Caco-2 (cell line): ENCODE results near the gene SAMM50. TPM values are rescaled to one million over a fixed set of nuclear protein-coding genes. Genes with fewer than 3 reads are reported as not detected.

Source experiments
- BruUV-seq: library from RNA; stranded (reverse); fragments of 400-500 nt; replicated peaks from 2 replicates; lab custom pipeline; 2021; lab: Mats Ljungman, UMichigan
- CTCF ChIA-PET: fragments of 300-600 bp; sonication (Branson Sonifier 250); formaldehyde crosslinking; loops from one replicate; lab custom pipeline; 2022; ENCODE audit warnings: antibody characterized with exemption; lab: Charles Lee
- POLR2A ChIA-PET: fragments of 300-600 bp; sonication (Branson Sonifier 250); formaldehyde crosslinking; loops from one replicate; lab custom pipeline; 2022; ENCODE audit warnings: antibody characterized with exemption; lab: Charles Lee
- DNase-seq, 2 experiments: peaks; one replicate each; pipeline versions ENCODE4 v3.0.0 to v3.0.0-alpha.2; 2020 to 2022
- H3K27me3 ChIP-seq: replicated peaks from 2 replicates; pipeline ENCODE4 v1.6.0; 2011; ENCODE audit warnings: low read length; ENCODE audit not compliant: control insufficient read depth, insufficient read depth
- H3K36me3 ChIP-seq: 2 replicates; pipeline ENCODE4 v1.5.1; 2011; ENCODE audit warnings: low read length; ENCODE audit not compliant: control insufficient read depth, insufficient read depth
- H3K4me1 ChIP-seq: fragments of 250-450 bp; sonication (Bioruptor Pico); 2 replicates; pipeline ENCODE4 v1.5.1; 2020; ENCODE audit warnings: mild to moderate bottlenecking
- H3K4me3 ChIP-seq: 2 replicates; pipeline ENCODE4 v1.5.1; 2011; ENCODE audit warnings: low read depth, mild to moderate bottlenecking, control low read depth, low read length
- H3K9me3 ChIP-seq: fragments of 250-450 bp; sonication (Bioruptor Pico); 2 replicates; pipeline ENCODE4 v1.5.1; 2020; ENCODE audit warnings: mild to moderate bottlenecking, moderate library complexity
- H3K27ac Mint-ChIP-seq: one replicate; pipeline ENCODE4 v1.8.0; 2022; ENCODE audit warnings: mixed read lengths; ENCODE audit not compliant: unreplicated experiment
- H3K27me3 Mint-ChIP-seq: one replicate; pipeline ENCODE4 v1.8.0; 2022; ENCODE audit warnings: mixed read lengths; ENCODE audit not compliant: insufficient read depth, unreplicated experiment
- H3K36me3 Mint-ChIP-seq: one replicate; pipeline ENCODE4 v1.8.0; 2022; ENCODE audit warnings: mild to moderate bottlenecking, mixed read lengths; ENCODE audit not compliant: insufficient read depth, unreplicated experiment
- H3K4me1 Mint-ChIP-seq: one replicate; pipeline ENCODE4 v1.8.0; 2022; ENCODE audit warnings: low read depth, mixed read lengths; ENCODE audit not compliant: unreplicated experiment
- H3K4me3 Mint-ChIP-seq: one replicate; pipeline ENCODE4 v1.8.0; 2022; ENCODE audit warnings: mild to moderate bottlenecking, moderate library complexity, mixed read lengths; ENCODE audit not compliant: unreplicated experiment
- H3K9me3 Mint-ChIP-seq: one replicate; pipeline ENCODE4 v1.8.0; 2022; ENCODE audit warnings: mixed read lengths; ENCODE audit not compliant: unreplicated experiment
- CTCF ChIP-seq, 2 experiments: fragments of 200-600 bp in 1 of 2; IDR thresholded peaks; 1 replicate in 1 of 2; 2 replicates in 1 of 2; pipeline versions ENCODE4 v1.5.1 to v1.8.0; 2011 to 2022; ENCODE audit warnings: antibody characterized with exemption in 1 of 2, control low read depth in 1 of 2, inconsistent platforms in 1 of 2, low read depth in 1 of 2, low read length in 1 of 2, mild to moderate bottlenecking in 1 of 2, moderate library complexity in 1 of 2; ENCODE audit not compliant: insufficient read depth in 1 of 2, severe bottlenecking in 1 of 2, unreplicated experiment in 1 of 2
- intact Hi-C: fragments of 100-400 bp; cut with micrococcal nuclease; formaldehyde crosslinking; loops from one replicate; pipeline ENCODE4 v1.10.0; 2022; ENCODE audit not compliant: unreplicated experiment
- total RNA-seq: library from RNA; stranded (reverse); gene quantifications from 2 replicates; pipeline ENCODE4 v1.2.3, GENCODE V29; 2022

Gene SAMM50
- total RNA-seq, 1 experiment from 2014 or later: 66.4 TPM

DNA sequence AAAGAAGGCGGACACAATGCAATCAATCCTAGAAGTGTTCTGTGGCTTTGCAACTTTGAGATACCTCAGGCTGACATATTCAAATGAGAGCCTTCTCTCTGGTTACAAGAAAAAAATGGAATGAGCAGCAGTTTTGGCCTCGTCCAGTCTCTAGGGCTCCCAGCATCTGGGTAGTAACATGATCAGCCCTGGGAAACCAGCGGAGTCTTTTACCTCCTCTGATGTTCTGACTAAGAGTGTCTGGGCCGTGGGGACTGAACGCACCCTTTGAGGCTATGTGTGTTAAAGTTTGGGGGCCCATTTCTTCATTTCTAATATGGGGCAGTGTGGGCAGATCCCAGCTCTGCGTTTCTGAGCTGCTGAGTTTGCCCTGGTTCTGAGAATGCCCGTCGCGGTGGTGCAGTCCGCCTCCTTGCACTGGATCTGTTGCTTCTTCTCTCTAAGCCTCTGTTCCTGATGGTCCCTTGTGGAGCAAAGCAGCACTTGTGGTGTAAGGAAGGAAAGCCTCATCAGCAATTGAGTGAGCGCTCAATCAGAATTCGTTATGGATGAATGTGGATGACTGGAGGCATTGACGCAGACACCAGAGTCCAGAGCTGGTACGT lies 77.0 kb downstream of the SAMM50 start:
- Mint-ChIP-seq H3K27me3 (no peaks in the 10 kb centered on the region), H3K27ac (no peak overlapping the region), H3K9me3 (no peaks in the 10 kb centered on the region), H3K4me3 (no peak overlapping the region), H3K4me1 (no peaks in the 10 kb centered on the region), H3K36me3 (no peaks in the 10 kb centered on the region)
- BruUV-seq: no TSS peak
- H3K9me3 ChIP-seq: no peaks in the 10 kb centered on the region
- H3K36me3 ChIP-seq: no peaks in the 10 kb centered on the region
- intact Hi-C loops: no loop called here
- no peak overlapping the region for H3K4me3 ChIP-seq
- POLR2A ChIA-PET: no interaction called here
- peaks cover 7% of the 10 kb centered on the region; the same call in 1 of the 2 replicates for H3K4me1 ChIP-seq
- TF ChIP-seq CTCF (IDR thresholded peaks at IDR 0.05; ENCODE audit: insufficient read depth in 1 of 2, low read depth in 1 of 2, low read length in 1 of 2, severe bottlenecking in 1 of 2, unreplicated experiment in 1 of 2): no peak
- H3K27me3 ChIP-seq: no peaks in the 10 kb centered on the region
- no peak for DNase-seq
- CTCF ChIA-PET: no interaction called here

DNA sequence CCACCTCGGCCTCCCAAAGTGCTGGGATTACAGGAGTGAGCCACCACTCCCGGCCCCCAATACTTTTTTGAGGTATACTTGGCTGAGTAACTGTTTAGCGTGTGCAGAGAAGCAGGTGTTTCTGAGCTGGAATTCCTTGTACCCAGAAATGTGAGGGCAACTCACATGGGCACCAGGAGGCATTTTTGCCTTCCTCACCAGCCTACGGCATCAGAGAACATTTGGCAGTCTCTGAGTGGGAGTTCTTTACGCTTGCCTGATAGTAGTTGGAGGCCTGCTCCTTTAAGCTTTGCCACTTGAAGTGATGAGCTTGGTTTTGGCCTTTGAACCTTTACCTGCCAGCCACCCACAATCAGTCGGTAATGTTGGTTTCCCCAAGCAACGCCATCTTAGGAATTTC lies 78.0 kb downstream of the SAMM50 start:
- no peaks in the 10 kb centered on the region for H3K36me3 ChIP-seq
- H3K27me3 ChIP-seq: no peaks in the 10 kb centered on the region
- H3K9me3 ChIP-seq: no peaks in the 10 kb centered on the region
- no peak for TF ChIP-seq CTCF (IDR thresholded peaks at IDR 0.05; ENCODE audit: insufficient read depth in 1 of 2, low read depth in 1 of 2, low read length in 1 of 2, severe bottlenecking in 1 of 2, unreplicated experiment in 1 of 2)
- DNase-seq: no peak
- Mint-ChIP-seq H3K36me3 (no peaks in the 10 kb centered on the region), H3K4me3 (no peak overlapping the region), H3K9me3 (no peaks in the 10 kb centered on the region), H3K27me3 (no peaks in the 10 kb centered on the region), H3K4me1 (no peaks in the 10 kb centered on the region), H3K27ac (no peak overlapping the region)
- H3K4me1 ChIP-seq: peaks cover 7% of the 10 kb centered on the region; the same call in 1 of the 2 replicates
- POLR2A ChIA-PET: no interaction called here
- no peak overlapping the region for H3K4me3 ChIP-seq
- intact Hi-C loops: no loop called here
- no TSS peak for BruUV-seq
- CTCF ChIA-PET: interaction anchor here (1.0 kb wide), 1 partner anchor 40 kb away, joined by 3 read pairs; no protein-coding TSS in a partner anchor

GRCh38 chr22:44033694-44034093 lies 78.5 kb downstream of the SAMM50 start:
- H3K4me1 ChIP-seq: peaks cover 7% of the 10 kb centered on the region; the same call in 1 of the 2 replicates
- Mint-ChIP-seq H3K9me3 (no peaks in the 10 kb centered on the region), H3K4me1 (no peaks in the 10 kb centered on the region), H3K27ac (no peak overlapping the region), H3K4me3 (no peak overlapping the region), H3K27me3 (no peaks in the 10 kb centered on the region), H3K36me3 (no peaks in the 10 kb centered on the region)
- TF ChIP-seq CTCF (IDR thresholded peaks at IDR 0.05; ENCODE audit: insufficient read depth in 1 of 2, low read depth in 1 of 2, low read length in 1 of 2, severe bottlenecking in 1 of 2, unreplicated experiment in 1 of 2): no peak
- H3K4me3 ChIP-seq: no peak overlapping the region
- BruUV-seq: no TSS peak
- H3K27me3 ChIP-seq: no peaks in the 10 kb centered on the region
- DNase-seq: no peak
- CTCF ChIA-PET: interaction anchor here (1.0 kb wide), 1 partner anchor 40 kb away, joined by 3 read pairs; no protein-coding TSS in a partner anchor
- POLR2A ChIA-PET: no interaction called here
- H3K36me3 ChIP-seq: no peaks in the 10 kb centered on the region
- intact Hi-C loops: no loop called here
- H3K9me3 ChIP-seq: no peaks in the 10 kb centered on the region
